Activated T-cell treated with anti-CD3 and anti-CD28 coated beads, Interleukin-2, amount 50 U/mL, for 4 hours (primary cell): ENCODE data around the gene DNAJB4. TPM values are rescaled to one million over a fixed set of nuclear protein-coding genes. Genes with fewer than 3 reads are reported as not detected.

Experiments used
- ATAC-seq, 2 donors: fragments of 200-7000 bp; cut with Tn5 transposase; one replicate each; pipeline ENCODE4 v1.10.0; 2021
- DNase-seq: peaks from one replicate; pipeline ENCODE4 v3.0.0-alpha.2; 2020
- H3K27me3 Mint-ChIP-seq: one replicate; pipeline ENCODE4 v1.8.0; 2021; ENCODE audit warnings: low read depth, mixed read lengths
- H3K36me3 Mint-ChIP-seq: one replicate; pipeline ENCODE4 v1.8.0; 2022; ENCODE audit warnings: mixed read lengths; ENCODE audit not compliant: insufficient read depth
- H3K4me1 Mint-ChIP-seq: one replicate; pipeline ENCODE4 v1.8.0; 2021; ENCODE audit warnings: low read depth, mixed read lengths
- H3K4me3 Mint-ChIP-seq: one replicate; pipeline ENCODE4 v1.8.0; 2021; ENCODE audit warnings: mild to moderate bottlenecking, moderate library complexity, mixed read lengths
- H3K9me3 Mint-ChIP-seq: one replicate; pipeline ENCODE4 v1.8.0; 2021; ENCODE audit warnings: mixed read lengths
- total RNA-seq, 3 donors: library from RNA; stranded (reverse); gene quantifications; one replicate each; pipeline ENCODE4 v1.2.1, GENCODE V29; 2021

Gene DNAJB4
- 1 to 10 TPM; 5.4 to 6.6 (median 5.5) TPM for total RNA-seq

DNA sequence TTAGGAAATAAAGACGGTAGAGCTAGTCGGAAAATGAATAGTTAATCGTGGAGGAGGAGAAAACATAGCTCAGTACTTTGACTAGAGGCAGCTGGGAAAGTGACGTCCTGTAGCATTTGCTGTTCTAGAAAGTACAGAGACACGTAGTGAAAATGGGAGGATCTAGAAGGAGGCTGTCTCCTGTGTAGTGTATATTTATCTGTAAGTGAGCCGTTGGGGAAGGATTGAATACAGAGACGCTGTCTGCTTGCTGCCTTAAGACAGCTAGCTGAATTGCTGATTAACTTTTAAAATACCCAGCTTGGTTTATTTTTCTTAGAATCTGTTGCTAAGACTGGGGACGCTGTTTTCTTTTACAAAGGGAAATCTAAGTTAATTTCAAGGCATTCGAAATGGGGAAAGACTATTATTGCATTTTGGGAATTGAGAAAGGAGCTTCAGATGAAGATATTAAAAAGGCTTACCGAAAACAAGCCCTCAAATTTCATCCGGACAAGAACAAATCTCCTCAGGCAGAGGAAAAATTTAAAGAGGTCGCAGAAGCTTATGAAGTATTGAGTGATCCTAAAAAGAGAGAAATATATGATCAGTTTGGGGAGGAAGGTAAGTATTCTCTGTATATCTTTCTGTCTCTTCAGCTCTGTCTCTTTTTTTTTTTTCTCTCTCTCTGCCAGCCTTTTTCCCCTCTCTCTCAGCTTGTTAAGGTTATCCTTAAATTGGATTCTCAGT lies at the start of gene DNAJB4:
TSS of gene DNAJB4 (plus strand) at position 221 of the 729 bp plus-strand sequence. CDS start at position 393, 172 bp downstream.
- peaks cover 49% of the 10 kb centered on the region for H3K4me1 Mint-ChIP-seq
- H3K36me3 Mint-ChIP-seq: no peaks in the 10 kb centered on the region
- H3K27me3 Mint-ChIP-seq: peaks cover 2% of the 10 kb centered on the region
- H3K4me3 Mint-ChIP-seq: peak within 1 kb of the TSS; percentile 90
- no peaks in the 10 kb centered on the region for H3K9me3 Mint-ChIP-seq
- DNase-seq: peak; percentile 40
- ATAC-seq: peak; percentile 96

DNA sequence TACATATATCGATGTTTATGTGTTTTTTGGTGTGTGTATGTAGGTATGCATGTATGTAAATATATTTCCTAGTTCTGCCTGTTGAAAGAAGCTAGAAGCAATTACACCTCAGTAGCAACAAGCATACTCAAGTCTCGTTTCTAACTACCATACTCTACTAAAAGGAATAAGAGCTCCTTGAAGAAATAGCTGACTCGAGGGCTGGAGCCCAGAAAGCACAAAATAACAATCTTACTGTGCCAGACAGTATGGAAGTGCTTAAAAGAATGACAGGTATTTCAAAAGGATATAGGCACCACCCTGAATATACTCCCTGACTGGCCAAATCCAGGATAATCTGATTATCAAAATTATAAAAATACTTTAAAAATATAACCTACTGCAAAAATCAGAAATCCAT lies 49.0 kb upstream of the DNAJB4 start:
- Mint-ChIP-seq H3K4me1 (peaks cover 23% of the 10 kb centered on the region), H3K9me3 (no peaks in the 10 kb centered on the region), H3K4me3 (no peak overlapping the region), H3K36me3 (peaks cover 51% of the 10 kb centered on the region), H3K27me3 (no peaks in the 10 kb centered on the region)
- ATAC-seq: no peak
- DNase-seq: no peak

DNA sequence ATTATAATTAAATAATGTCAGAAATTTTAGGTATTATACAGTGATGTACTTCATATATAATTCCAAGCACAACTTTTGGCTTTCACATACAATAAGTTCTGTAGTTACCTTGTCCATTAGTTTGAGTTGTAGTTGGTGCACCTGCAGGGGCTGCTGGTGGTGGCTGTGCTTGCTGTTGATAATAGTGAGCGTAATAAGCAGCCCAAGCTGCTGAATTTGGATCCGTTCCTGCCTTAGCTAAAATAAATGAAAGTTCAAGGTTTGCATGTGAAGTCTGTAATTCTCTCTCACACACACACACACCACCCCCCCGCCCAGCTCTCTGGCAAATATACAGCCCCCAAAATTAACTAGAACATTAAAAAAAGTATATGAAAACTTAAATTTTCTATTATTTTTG lies 48.3 kb upstream of the DNAJB4 start:
- no peak for DNase-seq
- H3K36me3 Mint-ChIP-seq: peaks cover 54% of the 10 kb centered on the region
- peaks cover 24% of the 10 kb centered on the region for H3K4me1 Mint-ChIP-seq
- H3K27me3 Mint-ChIP-seq: no peaks in the 10 kb centered on the region
- no peaks in the 10 kb centered on the region for H3K9me3 Mint-ChIP-seq
- no peak for ATAC-seq
- H3K4me3 Mint-ChIP-seq: no peak overlapping the region

DNA sequence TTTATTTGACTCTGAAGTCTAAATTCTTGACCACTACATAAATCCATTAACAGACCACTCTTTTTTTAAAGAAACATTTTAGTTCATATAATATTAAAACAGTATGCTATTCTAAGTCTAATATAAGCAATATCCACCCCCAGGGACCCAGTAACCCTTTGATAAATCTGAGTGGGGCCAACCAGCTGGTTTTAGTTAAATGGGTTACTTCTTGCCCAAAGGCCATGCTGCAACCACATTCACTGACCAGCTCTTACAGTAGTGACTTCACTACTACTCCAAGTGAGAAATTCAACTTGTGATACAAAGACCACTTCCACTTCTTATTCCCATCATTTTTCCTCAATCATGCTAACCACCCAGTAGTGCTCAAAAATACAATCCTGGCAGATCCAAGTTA lies 46.3 kb upstream of the DNAJB4 start:
- ATAC-seq: no peak
- Mint-ChIP-seq H3K4me3 (no peak overlapping the region), H3K36me3 (peaks cover 58% of the 10 kb centered on the region), H3K27me3 (no peaks in the 10 kb centered on the region), H3K9me3 (no peaks in the 10 kb centered on the region), H3K4me1 (peaks cover 26% of the 10 kb centered on the region)
- DNase-seq: no peak

DNA sequence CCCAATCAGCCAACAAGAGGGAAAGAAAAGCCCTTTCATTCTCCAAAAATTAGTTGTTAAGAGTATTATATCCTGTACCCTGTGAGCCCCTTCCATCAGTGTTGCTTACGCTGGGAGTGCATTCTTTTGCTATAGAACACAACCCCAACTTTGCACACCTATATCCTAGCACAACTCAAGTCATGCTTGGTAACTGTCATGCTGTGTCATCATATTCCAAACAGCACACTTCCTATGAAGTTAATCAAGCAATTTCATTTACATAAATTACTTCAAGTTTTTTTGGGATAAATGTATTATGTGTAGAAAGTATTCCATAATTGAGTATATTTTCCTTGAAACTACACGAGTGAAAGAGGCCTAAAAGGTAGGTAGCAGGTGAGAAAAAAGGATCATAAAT lies 45.9 kb upstream of the DNAJB4 start:
- no peaks in the 10 kb centered on the region for H3K9me3 Mint-ChIP-seq
- no peaks in the 10 kb centered on the region for H3K27me3 Mint-ChIP-seq
- ATAC-seq (no peak), DNase-seq (no peak)
- H3K4me3 Mint-ChIP-seq: no peak overlapping the region
- peaks cover 58% of the 10 kb centered on the region for H3K36me3 Mint-ChIP-seq
- H3K4me1 Mint-ChIP-seq: peaks cover 26% of the 10 kb centered on the region

DNA sequence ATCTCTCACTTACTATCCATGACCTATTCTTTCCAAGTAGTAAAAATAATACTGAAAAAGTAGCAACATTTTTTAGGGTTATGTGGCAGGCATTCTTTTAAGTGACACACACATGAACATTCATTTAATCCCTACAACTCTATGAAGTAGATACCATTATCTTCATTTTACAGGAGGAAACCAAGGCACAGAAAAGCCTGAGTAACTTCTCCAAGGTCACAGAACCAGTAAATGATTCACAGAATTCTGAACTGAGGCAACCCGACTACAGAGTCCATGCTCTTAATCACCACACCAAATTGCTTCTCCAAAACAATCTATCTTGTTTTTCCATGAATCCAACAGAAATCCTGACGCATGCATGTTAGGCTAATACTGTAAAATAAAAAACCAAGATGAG lies 43.3 kb upstream of the DNAJB4 start:
- ATAC-seq (peak; percentile 54 to 69), DNase-seq (no peak)
- peaks cover 32% of the 10 kb centered on the region for H3K4me1 Mint-ChIP-seq
- H3K27me3 Mint-ChIP-seq: no peaks in the 10 kb centered on the region
- H3K9me3 Mint-ChIP-seq: no peaks in the 10 kb centered on the region
- peaks cover 60% of the 10 kb centered on the region for H3K36me3 Mint-ChIP-seq
- H3K4me3 Mint-ChIP-seq: no peak overlapping the region

DNA sequence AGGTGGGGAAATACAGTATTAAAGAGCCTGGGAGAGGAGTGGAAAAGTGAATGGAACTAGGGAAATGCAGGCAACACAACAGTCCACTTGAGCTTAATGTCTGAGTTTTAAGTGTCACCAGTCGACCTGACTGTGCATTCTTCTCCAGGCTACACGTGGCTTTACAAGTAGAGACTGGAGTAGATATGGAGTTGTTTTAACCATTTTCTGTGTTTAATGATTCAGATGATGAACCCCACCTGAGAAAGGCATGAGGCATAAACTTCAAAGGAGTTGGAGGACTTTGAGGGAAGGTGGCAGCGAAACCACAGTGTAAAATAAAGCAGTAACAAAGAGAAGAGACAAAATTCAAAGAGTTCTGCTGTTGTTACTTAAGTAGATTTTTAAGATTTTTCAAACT lies 38.4 kb upstream of the DNAJB4 start:
- ATAC-seq (peak; percentile 55 to 70), DNase-seq (no peak)
- no peak overlapping the region for H3K4me3 Mint-ChIP-seq
- H3K9me3 Mint-ChIP-seq: no peaks in the 10 kb centered on the region
- peaks cover 47% of the 10 kb centered on the region for H3K4me1 Mint-ChIP-seq
- peaks cover 67% of the 10 kb centered on the region for H3K36me3 Mint-ChIP-seq
- H3K27me3 Mint-ChIP-seq: no peaks in the 10 kb centered on the region

DNA sequence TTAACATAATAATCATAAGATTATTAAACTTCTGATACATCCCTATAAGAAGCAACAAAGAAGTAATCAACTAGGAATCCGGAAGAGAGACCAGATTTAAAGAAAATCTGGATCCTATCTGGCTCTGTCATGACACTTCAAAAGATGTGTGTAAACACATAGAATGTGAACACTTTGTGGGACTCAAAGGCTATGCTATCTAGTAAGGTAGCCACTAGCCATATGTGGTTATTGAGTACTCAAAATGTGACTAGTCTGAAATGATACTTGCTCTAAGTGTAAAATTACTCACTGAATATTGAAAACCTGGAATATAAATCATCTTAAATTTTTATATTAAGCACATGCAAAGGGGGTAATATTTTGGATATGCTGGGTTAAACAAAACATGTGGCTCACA lies 34.5 kb upstream of the DNAJB4 start:
- Mint-ChIP-seq H3K4me1 (peaks cover 62% of the 10 kb centered on the region), H3K27me3 (no peaks in the 10 kb centered on the region), H3K9me3 (no peaks in the 10 kb centered on the region), H3K4me3 (no peak overlapping the region), H3K36me3 (peaks cover 55% of the 10 kb centered on the region)
- DNase-seq (no peak), ATAC-seq (no peak)

DNA sequence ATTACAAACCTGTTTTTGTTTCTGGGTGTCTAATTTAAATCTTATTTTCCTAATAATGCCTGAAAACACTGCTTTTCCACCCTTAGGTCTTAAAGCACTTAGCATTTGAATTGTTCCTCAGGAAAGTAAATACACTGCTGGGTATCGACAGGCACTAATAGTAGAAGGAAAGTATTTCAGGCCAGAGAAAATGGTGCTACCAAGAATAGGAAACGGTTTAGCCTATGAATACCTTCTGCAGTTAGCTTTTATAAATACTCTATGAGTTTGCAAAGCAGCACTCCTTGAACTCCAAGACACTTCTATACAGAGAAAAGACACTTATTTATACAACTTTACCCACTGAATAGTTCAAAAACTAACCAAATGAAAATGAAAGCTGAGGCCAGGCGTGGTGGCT lies 32.7 kb upstream of the DNAJB4 start:
- Mint-ChIP-seq H3K4me3 (peak overlapping the region; percentile 42), H3K4me1 (peaks cover 67% of the 10 kb centered on the region), H3K27me3 (no peaks in the 10 kb centered on the region), H3K9me3 (no peaks in the 10 kb centered on the region), H3K36me3 (peaks cover 57% of the 10 kb centered on the region)
- ATAC-seq: no peak
- DNase-seq: no peak

DNA sequence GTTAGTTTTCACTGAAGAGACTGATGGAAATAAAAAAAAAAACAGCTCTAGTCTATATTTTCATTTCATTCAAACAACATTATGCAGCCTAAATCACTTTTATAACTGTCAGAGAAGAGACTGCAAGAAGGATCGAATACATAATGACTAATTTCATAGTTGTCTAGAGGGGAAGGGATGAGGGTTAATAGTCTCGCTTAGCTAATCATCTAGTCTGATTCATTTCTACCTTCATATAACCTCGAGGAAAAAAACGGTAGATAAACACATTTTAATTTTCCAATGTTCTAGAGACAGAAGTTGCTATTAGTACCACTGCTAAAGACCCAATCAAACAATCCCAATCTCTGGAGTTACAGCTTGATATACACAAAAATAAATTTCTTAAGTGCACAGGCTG lies 29.4 kb upstream of the DNAJB4 start:
- no peaks in the 10 kb centered on the region for H3K27me3 Mint-ChIP-seq
- peaks cover 50% of the 10 kb centered on the region for H3K4me1 Mint-ChIP-seq
- H3K4me3 Mint-ChIP-seq: no peak overlapping the region
- H3K36me3 Mint-ChIP-seq: peaks cover 32% of the 10 kb centered on the region
- ATAC-seq (no peak), DNase-seq (no peak)
- H3K9me3 Mint-ChIP-seq: no peaks in the 10 kb centered on the region

DNA sequence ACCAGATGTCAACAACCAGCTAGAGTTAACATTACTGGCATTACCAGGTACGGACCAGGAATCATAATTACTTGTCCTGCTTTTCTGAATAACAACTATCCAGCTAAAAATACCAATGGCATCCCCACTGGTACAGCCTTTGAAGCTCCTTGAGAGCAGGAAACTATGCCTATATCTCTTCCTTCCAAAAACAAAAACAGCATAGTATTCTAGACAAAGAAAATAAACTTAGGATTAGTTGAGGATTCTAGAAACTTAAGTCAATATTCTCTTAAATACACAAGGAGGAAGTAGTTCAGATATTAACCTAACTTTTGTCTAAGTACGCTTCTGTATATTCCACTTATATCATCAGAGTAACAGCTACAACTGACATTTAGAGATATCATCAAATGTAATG lies 28.8 kb upstream of the DNAJB4 start:
- no peak overlapping the region for H3K4me3 Mint-ChIP-seq

DNA sequence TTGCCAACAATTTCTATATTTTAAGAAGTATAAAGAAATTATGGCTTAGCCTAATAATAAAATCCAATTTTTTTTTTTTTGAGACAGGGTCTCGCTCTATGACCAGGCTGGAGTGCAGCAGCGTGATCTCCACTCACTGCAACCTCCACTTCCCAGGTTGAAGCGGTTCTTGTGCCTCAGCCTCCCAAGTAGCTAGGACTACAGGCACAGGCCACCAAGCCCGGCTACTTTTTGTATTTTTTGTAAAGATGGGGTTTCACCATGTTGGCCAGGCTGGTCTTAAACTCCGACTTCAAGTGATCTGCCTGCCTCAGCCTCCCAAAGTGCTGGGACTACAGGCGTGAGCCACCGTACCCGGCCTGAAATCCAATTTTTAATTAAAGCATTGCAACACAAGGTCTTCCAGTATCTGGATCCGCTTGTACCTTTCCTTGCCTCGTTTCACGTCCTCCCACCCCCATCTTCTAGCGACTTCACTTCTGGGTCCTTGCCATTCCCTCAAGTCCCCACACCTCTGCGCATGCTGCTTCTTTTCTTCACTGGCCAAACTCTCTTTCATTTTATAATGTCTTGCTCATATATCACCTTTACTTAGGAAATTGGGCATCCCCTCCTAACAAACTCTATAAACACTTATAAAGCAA lies 28.2 kb upstream of the DNAJB4 start:
- H3K4me1 Mint-ChIP-seq: peaks cover 49% of the 10 kb centered on the region
- no peak for DNase-seq
- H3K4me3 Mint-ChIP-seq: no peak overlapping the region
- no peaks in the 10 kb centered on the region for H3K27me3 Mint-ChIP-seq
- no peak for ATAC-seq
- H3K9me3 Mint-ChIP-seq: no peaks in the 10 kb centered on the region
- peaks cover 27% of the 10 kb centered on the region for H3K36me3 Mint-ChIP-seq

More for the DNA sequence above, 28.8 kb upstream of the DNAJB4 start:
- ATAC-seq: no peak
- no peaks in the 10 kb centered on the region for H3K27me3 Mint-ChIP-seq
- peaks cover 50% of the 10 kb centered on the region for H3K4me1 Mint-ChIP-seq
- H3K36me3 Mint-ChIP-seq: peaks cover 31% of the 10 kb centered on the region
- no peaks in the 10 kb centered on the region for H3K9me3 Mint-ChIP-seq
- no peak for DNase-seq

DNA sequence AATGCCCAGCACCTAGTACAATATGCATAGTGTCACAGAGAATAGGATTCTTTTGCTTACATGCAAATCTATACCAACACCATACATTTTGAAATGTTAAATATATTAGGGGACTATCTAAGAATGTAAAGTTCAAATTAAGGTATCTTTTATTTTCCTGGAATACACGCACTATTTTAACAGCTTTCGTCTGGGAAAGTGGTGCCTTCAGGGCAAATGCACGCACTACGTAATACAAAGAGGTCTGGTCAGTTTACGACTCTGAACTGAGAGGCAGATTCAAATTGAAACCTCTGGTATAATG lies 26.8 kb upstream of the DNAJB4 start:
- ATAC-seq (no peak), DNase-seq (no peak)
- Mint-ChIP-seq H3K9me3 (no peaks in the 10 kb centered on the region), H3K4me3 (no peak overlapping the region), H3K4me1 (peaks cover 42% of the 10 kb centered on the region), H3K27me3 (no peaks in the 10 kb centered on the region), H3K36me3 (peaks cover 23% of the 10 kb centered on the region)

DNA sequence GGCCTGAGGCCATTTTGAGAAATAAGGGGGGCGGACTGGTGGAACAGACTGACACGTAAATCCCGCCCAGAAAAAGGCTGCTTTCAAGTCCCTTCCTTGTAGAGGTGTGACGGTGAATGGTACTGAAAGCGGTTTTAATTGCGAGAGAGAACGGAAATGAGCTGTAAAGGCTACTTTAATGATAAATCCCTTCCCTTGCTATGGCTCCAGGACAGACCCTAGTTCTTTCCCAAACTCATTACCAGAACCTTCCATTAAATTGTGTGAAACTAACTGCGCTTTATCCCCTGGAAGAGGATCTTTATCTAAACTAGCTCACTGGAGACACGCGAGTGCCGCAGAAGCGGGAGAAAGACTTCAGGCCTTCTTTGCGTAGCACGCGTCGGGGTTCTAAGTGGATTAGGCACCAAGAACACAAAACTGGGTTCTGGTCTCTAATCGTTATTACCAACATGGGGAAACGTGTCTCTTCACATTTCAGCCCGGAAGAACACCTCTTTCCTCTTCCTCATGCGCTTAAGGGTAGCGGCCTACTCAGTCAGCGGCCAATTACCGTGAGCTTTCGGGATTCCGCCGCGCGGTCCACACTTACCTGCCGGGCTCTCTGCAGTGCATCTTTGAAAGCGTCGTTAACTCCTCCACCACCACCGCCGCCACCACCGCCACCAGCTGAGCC lies 26.3 kb upstream of the DNAJB4 start:
- Mint-ChIP-seq H3K36me3 (peaks cover 23% of the 10 kb centered on the region), H3K27me3 (no peaks in the 10 kb centered on the region), H3K4me1 (peaks cover 41% of the 10 kb centered on the region), H3K4me3 (no peak overlapping the region), H3K9me3 (no peaks in the 10 kb centered on the region)
- peak; percentile 62 for DNase-seq
- ATAC-seq: peak; percentile 66 to 67
